ENCODE measurements around the gene PTCD1.

GRCh38 chr7:99438573-99439480, at the start of gene PTCD1, which contains the start of gene CPSF4:
- TF ChIP-seq EZH2 (IDR thresholded peaks at IDR 0.05; ENCODE audit: borderline replicate concordance, low read length): no peak
- no peak for TF ChIP-seq CTCF (conservative IDR thresholded peaks at IDR 0.05 in 1 of 2, IDR thresholded peaks at IDR 0.05 in 1 of 2; ENCODE audit: extremely low read depth in 1 of 2, insufficient read depth in 1 of 2, low read depth in 1 of 2, low read length in 2 of 2)
